NCI-H187 treated with DMSO at 0.1 percent for 48 hours (cell line): ENCODE measurements around the gene C1QTNF6.

Source experiments
- DNase-seq: peaks from one replicate; lab custom pipeline; 2025; lab: John Stamatoyannopoulos, UW

The C1QTNF6 gene

DNA sequence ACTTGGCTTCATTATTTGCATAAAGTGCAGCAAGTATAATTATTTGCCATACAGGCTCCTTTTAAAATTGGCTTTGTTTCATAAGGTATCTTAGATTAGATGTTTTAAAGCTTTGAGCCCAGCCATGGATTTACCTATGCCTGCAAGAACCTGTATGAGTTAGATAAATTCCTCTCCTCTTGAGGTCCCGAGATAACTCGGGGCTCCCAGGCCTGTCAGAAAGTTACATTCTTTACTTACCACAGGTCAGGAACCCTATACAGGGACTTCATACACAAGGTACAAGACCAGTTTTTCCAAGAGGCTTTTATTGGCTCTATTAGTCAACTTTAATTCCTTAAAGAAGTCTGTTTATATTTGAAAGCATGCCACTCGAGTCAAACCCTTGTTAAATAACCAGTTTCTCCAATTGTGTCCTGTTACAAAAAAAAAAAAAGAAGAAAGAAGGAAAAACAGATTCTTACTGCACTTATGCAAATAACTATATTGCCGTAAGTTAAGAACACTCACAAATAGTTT is 2.3 kb upstream of the C1QTNF6 start:
- no peak for DNase-seq

GRCh38 chr22:37188901-37189466 is 937 bp upstream of the C1QTNF6 start:
- DNase-seq, result no peak

GRCh38 chr22:37187552-37187890 is 526 bp downstream of the C1QTNF6 start:
- no peak for DNase-seq

DNA sequence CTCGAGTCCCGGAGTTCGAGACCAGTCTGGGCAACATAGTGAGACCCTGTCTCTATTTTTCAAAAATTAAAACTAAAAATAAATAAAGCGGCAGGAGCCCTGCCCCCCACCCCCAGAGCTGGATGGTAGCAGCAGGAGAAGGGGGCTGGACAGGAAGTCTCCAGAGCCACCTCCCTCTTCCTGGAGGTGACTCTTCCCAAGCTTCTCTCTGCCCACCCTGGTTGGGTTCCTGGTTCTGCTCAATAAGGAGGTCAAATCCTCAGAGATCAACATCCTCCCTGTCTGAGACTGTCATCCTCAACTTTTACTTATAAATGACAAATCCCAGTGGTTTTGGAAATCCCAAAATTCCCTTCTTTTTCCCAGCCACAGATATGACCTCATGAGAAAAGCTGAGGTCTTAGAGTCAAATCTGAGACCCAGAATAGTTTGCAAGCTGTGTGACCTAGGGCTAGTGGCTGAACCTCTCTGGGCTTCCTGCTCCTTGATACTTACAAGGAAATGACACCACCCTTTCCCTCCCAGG is 987 bp downstream of the C1QTNF6 start:
- no peak for DNase-seq

DNA sequence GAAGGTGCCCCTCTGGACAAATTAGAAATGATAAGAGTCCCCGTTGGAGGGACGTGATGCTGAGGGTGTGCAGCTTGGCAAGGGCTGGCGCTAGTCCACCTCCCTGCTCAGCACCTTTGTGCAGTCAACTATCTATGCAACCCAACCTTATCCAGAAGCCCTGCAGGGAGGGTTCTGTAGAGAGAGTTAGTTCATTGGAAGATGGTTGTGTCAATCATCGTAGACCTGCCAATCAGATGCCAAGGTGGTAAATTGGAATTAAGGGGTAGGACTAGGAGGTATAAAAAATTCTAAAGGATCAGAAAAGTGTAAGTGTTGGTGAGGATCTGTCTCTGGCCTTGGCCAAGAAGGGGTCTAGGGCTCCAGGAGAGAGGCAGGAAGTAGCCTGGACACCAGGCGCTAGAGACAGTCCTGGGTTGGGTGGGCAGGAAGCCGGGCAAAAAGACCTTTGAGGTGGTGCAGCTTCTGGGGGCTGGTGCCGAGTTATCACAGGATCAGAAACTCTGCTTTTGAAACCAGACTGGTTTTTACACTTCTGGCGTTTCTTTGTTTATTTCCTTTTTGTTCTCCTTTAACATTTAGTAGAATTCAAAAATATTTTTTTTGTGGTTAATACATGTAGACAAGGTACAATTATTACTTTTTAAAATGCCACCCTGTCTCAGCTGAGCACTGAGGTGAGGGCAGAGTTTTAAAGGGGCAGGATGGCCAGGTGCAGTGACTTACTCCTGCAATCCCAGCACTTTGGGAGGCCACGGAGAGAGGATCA is 1.6 kb downstream of the C1QTNF6 start:
- DNase-seq, result no peak

DNA sequence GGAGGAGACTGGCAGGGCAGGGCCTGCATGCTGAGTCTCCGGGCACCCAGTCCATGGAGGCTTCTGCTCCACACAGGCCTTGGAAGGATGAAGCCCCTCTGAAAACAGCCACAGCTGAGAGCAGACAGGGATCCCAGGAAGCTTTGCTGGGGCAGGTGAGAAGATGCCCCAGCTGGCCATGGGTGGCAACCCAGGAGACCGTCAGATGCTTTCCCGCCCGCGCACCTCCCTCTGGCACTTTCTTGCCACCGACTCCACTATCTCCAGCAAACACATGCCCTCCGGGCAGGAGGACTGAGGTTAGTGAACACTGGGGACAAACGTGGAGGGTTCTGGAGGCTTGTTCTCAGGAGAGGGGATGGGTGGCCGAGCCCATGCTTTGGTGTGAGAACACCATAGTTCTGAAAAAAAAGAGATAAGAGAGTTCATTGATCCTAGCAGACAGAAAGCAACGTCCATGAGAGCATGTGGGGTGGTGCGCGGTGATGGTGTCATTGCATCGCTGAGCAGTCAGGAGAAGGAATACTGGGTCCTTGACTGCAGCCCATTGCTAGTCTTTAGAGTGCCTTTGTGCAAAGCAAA is 2.3 kb downstream of the C1QTNF6 start:
- DNase-seq, result no peak

DNA sequence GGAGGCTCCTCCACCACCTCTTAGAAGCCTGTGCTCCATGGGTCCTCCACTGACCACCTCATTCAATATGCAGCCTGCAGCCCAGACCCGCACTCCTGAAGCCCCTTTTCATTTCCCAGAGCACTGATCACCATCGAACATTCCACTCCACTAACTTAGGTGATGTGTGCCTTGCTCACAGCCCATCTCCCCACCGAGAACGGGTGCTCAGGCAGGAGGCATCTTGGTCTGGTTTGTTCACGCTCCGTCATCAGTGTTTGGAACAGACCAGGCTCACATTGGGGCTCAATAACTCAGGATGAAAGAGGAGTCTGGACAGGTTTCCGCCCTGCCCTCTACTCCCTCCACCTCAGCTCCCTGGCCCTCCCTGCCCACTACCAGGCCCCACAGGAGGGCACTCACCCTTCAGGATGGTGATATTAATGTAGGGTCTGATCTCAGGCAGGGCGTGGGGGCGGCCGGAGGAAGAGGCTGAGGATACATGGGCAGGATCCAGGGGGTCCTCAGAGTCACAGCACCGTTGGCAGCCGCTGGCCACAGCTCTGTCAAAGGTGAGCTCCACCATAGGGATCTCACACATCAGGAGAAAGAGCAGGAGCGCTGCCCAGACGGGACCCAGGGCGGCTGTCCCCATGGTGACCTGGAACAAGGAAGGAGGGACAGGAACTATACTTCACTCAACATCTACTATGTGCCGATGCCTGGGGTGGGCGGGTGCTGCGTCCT is 3.1 kb downstream of the C1QTNF6 start:
- no peak for DNase-seq

GRCh38 chr22:37184380-37184755 is 3.7 kb downstream of the C1QTNF6 start:
- no peak for DNase-seq

DNA sequence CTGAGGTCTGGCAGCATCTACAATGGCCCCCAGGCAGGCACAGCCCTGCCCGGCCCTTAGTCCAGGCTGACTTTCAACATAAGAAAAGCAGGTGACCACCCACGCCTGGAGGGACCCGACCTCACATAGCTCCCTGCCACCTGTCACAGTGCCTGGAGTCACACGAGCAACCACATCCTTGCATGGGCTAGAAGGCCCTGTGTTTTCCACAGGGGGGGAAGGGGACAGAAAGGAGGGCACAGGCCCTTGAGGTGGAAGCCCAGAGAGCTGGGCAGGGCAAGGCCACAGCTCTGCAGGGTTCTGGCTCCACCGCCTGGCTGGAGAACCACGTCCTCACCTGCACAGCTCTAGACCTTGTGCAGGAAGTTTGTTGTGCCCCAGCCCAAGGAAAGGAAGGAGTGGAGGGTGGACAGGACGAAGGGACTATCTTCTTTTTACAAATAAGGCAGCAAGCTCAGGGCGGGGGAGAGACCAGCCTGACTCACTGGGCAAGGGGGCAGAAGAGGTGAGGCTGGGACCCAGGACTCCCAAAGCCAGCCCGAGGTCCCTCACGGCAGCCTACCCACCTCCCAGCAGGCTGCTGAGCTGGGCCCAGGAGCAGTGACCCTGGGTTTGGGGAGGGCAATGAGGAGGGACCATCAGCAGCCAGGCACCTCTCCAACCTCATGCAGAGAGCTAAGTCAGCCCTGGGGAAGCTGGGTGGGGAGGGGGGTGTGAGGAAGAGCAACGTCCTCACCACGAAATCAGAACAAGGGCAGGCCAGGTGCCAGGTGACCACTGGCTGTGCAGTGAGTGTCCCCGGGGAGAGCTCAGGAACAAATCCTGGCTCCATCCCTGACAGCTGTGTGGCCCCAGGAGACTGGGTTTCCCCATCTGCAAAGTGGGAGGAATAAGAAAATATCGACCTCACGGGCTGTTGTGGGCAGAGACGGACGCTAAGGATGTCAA is 4.3 kb downstream of the C1QTNF6 start:
- DNase-seq, result no peak

- DNase-seq, result no peak
Observed at GRCh38 chr22:37182949-37183245, 5.2 kb downstream of the C1QTNF6 start.

GRCh38 chr22:37182101-37182948 is 5.7 kb downstream of the C1QTNF6 start:
- no peak for DNase-seq

GRCh38 chr22:37181681-37182080 is 6.4 kb downstream of the C1QTNF6 start:
- no peak for DNase-seq

DNA sequence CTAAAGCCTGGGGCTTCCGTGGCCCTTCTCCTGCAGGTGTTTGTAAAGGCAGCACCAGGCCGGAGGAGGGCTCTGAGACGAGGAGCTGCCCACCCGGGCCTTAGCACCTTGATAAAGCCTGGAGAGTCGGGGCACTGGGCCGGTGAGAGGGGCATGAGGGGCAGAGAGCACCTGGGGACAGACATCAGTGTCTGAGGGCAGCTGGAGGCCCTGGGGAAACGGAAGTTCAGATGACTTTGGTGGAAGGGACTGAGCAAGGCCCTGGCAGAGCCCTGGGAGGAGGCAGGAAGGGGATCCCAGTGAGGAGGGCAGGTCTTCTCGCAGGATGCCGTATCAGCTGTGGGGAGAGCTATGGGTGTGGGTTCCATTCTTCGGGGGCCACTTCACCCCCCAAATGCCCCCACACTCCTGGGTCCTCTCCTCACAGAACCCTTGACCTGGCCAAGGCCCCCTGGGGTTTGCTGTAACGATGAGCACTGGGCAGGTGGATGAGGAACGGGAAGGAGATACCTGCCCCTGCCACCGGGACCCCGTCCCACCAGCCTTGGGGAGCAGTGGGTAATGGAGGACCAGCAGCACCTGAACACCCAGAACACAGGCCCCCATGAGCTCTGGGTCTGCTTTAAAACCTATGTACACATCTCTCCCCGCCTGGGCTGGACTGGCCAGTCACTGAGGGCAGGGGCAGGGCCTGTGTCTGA is 7.4 kb downstream of the C1QTNF6 start:
- no peak for DNase-seq

DNA sequence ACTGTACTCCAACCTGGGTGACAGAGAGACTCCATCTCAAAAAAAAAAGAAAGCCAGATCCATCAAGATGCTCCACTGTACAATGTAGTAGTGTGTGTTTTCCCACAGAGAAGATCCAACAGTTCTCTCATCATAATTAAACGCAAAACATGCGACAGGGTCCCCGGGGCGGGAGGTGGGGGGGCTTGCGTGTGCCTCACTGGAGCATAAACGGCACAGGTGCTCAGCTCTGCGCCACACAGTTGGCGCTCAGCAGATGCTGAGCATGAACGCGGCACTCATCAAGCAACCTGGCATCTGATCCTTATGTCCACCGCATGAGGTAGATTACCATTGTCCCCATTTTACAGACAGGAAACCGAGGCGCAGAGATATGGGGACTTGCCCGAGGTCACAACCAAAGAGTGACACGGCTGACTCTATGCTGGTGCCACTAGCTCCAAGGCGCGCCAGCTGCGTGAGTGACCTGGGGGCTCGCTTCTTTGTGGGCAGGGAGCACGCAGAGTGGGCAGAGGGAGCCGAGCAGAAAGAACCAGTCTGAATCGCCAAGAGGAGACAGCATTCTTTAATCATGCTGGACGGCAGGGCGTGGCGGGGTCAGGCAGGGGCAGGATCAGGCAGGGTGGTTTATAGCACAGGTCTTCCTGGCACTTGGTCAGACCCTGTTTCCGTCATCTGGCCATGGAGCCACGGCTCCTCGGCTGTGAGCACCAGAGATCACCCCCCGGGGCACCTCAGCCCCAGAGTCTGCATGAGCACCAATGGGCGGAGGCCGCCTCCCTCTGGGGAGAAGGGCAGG is 8.2 kb downstream of the C1QTNF6 start:
- no peak for DNase-seq

DNA sequence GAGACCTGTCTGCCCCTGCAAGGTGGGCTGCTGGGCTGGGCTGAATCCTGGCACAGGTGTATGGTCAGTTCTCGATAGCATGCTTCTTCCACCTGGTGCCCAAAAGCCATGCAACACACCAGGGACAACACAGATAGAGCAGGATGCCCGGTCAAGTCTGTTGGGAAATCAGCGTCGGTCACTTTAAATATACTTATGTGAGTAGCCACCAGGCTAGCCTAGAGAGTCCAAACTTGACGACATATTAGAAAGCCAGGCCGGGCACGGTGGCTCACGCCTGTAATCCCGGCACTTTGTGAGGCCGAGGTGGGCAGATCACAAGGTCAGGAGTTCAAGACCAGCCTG is 8.9 kb downstream of the C1QTNF6 start:
- DNase-seq, result no peak

- DNase-seq, result no peak
Observed at GRCh38 chr22:37178350-37179125, 9.5 kb downstream of the C1QTNF6 start.

DNA sequence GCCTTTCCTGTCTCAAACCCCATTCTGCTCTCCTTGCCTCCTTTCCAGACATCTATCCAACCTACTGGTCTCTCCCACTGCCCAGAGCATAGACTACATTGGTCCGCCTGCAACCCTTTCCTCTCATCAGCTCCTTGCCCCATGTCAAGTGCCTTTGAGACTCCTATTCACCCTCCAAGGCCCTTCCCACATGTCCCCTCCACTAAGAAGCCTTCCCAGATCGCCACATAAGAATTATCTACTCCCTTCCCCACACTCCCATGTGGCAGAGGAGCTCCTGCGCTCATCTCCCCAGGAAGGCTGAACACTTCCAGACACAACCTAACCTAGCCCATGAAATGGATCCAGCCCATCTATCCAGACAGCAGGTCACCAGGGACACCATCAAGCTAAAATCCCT is 10.3 kb downstream of the C1QTNF6 start:
- no peak for DNase-seq

DNA sequence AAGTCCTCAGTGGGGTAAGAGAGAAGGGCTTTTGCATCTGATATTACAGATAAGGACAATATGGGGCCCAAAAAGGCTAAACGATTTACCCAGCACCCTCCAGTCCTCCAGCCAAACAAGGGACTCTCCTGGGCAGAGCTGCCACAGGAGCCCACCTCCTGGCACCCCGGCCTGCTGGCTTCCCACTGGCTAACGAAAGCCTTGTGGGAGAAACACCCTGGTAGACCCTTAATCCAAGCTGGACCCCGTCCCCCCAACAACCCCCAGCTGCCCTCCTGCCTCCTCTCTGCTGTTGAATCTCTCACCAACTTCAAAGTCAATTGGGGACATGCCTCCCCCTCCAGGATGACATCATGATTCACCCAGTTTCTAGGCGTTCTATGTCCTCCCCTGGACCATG is 10.8 kb downstream of the C1QTNF6 start:
- no peak for DNase-seq
